NCI-H2107 treated with DMSO at 0.1 percent for 48 hours (cell line): Measurements from ENCODE around the gene TANGO6.
"Not testable (repeated sequence)": the region's sequence is repeated elsewhere in the genome, so short reads cannot be mapped to it uniquely, and the experiment has no call there.

ENCODE experiments used
- DNase-seq: peaks from one replicate; lab custom pipeline; 2025; ENCODE audit not compliant: unreplicated experiment; lab: John Stamatoyannopoulos, UW

Gene TANGO6

DNA sequence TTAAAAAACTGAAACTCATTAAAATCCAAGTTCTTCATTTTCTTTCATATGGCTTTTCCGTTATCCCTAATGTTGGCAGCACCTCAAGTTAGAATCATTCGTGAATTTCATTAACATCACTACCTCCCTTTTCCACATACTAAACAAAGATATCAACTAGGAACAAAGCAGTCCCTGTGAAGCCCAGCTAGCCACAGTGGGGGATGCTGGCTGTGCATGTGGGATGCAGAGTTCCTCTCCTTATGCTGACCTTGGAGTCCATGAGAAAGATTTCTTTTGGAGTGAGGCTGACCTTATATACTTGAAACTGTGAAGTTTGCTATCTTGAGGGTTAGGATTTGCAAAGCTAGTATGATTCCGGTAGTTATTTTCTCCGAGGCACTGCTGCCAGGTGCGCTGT, 117.6 kb downstream of the TANGO6 start:
- no peak for DNase-seq

GRCh38 chr16:68961778-68962402, 118.6 kb downstream of the TANGO6 start:
- no peak for DNase-seq

DNA sequence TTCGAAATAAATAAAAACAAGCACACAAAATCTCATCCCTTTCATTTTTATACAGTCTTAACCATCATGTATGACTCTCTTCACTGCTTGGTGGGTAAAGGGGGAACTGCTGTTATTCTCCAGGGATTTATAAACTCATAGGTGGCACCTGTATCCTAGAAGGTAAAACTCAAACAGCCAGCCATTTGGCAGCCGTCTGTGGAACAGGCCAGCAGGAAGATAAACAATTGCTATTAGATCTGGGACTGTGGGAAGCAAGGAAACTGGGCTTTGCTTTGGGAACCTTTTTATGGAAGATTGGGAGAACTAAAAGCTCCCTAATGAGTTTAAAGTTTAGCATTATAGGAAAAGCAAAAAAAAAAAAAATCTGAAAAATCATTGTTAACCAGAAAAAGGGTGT, 126.0 kb downstream of the TANGO6 start:
- no peak for DNase-seq

- peak; percentile 63 for DNase-seq
Measured at GRCh38 chr16:68972013-68972412, 128.7 kb downstream of the TANGO6 start.

DNA sequence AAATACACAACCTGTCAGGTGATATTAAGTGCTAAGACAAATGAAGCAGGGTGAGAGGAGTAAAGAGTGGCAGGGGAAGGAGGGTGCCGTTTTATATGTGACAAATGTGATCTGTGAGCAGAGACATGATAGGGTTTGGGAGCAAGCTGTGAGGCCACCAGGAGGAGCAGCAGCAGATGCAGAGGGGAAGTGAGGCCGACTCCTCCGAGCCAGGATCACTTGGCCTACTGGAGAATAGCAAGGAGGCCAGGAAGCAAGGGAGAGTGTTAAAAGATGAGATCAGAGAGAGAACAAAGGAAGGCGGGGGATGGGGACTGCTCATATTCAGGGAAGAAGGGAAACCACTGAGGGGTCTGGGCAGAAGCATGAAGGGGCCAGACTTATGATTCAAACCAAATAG, 129.4 kb downstream of the TANGO6 start:
- peak; percentile 77 for DNase-seq

DNA sequence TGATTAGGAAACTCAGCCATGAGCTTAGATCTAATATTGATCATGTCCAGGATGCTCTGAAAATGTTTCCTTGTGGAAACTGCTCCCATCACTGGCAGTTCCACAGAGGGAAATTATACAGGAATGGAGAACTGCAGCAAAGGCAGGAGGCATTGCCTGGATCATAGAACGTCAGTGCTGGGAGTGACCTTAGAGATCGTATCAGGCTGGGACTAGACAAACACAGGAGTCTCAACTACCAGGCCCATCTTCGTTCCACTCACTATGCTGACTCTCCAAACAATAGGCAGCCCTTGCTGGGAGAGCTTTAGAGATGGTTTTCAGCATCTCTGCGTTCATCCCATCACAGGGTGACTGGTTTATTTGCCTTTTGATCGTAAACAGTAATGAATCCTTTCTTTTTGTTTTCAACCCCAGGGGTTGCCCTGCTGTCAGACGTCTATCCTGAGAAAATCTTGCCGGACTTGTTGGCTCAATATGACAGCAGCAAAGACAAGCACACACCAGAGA, 130.3 kb downstream of the TANGO6 start:
- DNase-seq = no peak

GRCh38 chr16:68978303-68978954, 135.1 kb downstream of the TANGO6 start:
- no peak for DNase-seq

DNA sequence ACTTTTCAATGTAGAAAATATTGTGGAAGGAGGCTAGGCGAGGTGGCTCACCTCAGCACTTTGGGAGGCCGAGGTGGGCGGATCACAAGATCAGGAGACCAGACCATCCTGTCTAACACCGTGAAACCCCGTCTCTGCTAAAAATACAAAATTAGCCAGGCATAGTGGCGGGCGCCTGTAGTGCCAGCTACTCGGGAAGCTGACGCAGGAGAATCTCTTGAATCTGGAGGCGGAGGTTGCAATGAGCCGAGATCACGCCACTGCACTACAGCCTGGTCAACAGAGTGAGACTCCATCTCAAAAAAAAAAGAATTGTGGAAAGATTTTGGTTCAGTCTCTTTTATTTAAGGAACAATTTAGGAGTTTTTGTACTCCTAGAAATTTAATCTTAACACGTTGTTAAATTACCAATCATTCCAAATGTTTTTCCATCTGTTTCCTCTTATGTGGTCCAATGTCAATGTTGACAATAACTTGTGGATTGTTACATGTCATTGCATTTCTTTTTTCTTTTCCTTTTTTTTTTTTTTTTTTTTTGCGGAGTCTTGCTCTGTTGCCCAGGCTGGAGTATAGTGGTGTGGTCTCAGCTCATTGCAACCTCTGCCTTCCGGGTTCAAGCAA, 137.5 kb downstream of the TANGO6 start:
- DNase-seq = no peak

DNA sequence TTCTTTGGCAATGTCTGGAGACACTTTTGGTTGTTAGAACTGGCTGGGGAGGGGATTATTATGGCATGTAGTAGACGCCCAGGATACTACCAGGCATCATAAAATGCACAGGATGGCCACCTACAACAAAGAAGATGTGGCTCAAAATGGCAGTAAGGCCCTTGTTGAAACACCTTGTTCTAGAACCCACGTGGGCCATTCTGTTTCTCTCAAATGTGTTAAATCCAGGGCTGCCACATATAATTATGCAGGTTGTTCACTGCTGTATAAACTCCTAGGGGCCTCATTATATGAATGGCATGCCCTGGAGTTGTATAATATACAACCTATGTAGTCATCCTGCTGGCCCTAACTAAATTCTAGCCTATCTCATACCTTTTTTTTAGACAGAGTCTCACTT, 138.6 kb downstream of the TANGO6 start:
- DNase-seq = no peak

GRCh38 chr16:68984467-68984866, 141.1 kb downstream of the TANGO6 start:
- DNase-seq = no peak

DNA sequence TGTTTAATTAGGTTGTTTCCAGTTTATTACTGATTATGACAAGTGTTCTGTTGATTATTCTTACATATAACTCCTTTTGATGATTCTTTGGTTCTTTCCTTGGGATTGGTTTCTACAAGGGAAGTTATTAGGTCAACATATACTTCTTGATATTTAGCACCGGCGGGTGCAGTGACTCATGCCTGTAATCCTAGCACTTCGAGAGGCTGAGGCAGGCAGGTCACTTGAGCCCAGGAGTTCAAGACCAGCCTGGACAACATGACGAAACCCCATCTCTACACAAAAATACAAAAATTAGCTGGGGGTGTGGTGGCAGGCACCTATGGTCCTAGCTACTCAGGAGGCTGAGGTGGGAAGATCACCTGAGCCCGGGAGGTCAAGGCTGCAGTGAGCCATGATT, 141.9 kb downstream of the TANGO6 start:
- no peak for DNase-seq

GRCh38 chr16:68985855-68986254, 142.5 kb downstream of the TANGO6 start:
- DNase-seq = no peak

DNA sequence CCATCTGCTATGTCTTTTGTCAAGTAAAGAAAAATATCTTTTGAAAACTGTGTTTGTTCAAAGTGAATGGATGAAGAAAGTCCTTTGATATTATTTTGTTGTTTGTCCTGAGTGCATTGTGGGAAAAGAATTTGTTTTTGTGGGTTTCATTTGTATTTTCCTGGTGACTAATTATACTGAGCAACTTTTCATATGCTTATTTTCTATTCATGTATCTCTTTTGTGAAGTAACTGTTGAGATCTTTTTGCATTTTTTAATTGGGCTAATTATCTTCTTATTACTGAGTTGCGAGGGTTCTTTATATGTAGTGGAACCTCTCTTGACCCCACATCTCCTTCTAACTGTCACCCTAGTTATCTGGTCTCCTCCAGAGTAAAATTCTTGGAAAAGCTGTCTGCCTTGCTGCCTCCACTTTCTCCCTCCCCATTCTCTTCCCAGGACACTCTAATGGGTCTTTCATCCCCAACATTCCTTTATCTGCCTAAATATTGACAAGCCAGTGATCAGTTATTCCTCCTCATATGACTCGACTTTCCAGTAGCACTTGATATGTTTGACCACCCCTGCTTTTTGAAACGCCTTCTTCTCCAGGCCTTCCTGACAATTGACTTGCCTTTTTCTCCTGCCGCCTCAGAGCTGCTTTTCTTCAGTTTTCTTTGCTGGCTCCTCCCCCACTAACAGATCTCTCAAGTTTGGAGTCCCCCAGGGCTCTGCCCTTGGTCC, 144.6 kb downstream of the TANGO6 start:
- no peak for DNase-seq

- not testable (repeated sequence) for DNase-seq
Measured at GRCh38 chr16:68990172-68990845, 147.0 kb downstream of the TANGO6 start.

- no peak for DNase-seq
Measured at GRCh38 chr16:68991075-68991474, 147.7 kb downstream of the TANGO6 start.

DNA sequence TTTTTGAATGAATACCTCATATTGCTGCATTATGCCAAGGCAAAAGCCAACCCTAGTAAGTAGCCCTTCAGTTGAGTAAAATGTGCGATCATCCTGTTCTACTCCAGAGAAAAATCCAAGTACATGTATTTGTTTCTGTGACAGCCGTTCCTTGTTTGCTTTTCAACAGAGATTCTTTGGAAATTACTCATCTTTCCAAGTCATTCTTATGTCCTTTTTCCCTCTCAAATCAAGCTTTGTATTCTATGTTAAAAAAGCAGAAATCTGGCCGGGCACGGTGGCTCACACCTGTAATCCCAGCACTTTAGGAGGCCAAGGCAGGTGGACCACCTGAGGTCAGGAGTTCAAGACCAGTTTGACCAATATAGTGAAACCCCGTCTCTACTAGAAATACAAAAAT, 149.2 kb downstream of the TANGO6 start:
- no peak for DNase-seq

DNA sequence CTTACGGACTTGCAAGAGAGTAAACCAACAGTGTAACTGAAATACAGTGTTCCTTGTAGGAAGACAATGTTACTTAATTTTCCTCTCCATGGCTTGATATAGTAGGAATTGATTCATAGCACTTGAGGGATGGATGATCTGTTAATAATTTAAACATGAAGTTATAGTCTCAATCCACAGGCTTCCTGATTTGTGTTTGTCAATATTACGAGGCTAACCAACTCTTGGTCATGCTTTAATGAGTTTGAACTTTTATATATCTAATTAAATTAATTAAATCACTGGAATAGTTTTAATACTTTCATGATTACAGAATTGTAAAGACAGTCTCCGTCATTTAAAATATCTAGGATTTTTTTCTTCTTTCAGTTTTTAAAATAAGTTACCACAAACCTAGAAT, 150.1 kb downstream of the TANGO6 start:
- DNase-seq = no peak

GRCh38 chr16:68993885-68994284, 150.6 kb downstream of the TANGO6 start:
- DNase-seq = no peak

- DNase-seq = no peak
Measured at GRCh38 chr16:68994324-68994723, 151.0 kb downstream of the TANGO6 start.

DNA sequence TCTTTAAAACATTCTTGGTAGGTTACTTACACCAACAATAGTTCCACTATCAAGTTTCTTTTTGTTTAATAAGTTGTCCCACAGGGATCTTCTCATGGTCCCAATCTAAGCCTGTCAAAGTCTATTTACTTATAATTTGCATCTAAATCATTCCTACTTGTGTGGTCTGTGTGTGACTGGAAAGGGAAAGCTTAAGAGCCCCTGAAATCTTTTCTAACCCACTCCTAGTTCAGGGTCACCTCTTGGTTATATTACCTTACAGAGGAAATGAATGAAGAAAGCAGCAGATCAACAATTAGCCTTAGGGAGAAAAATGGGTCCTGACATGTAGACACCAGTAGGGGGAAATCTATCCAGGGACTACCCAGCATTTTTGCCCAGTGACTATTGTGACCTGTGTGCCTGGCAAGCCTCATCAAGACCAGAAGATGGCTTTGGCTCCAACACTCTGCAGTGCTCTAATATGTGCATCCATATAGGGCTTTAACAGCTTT, 151.7 kb downstream of the TANGO6 start:
- peak; percentile 98 for DNase-seq

GRCh38 chr16:68997564-68997963, 154.2 kb downstream of the TANGO6 start:
- DNase-seq = no peak
